ENCODE results near the gene ACE. TPM values are rescaled to one million over a fixed set of nuclear protein-coding genes. Genes with fewer than 3 reads are reported as not detected.

Gene ACE
- total and polyA plus RNA-seq, 2 experiments from 2014 or later = 0.82 to 9.1 TPM

GRCh38 chr17:63530557-63531021, 53.7 kb downstream of the ACE start (continued):
- TF ChIP-seq CTCF (conservative IDR thresholded peaks at IDR 0.05; ENCODE audit: low read depth in 2 of 2) = no peak
- no peak for TF ChIP-seq JUNB (IDR thresholded peaks at IDR 0.05; ENCODE audit: unreplicated experiment)
- no peak for TF ChIP-seq NANOG (IDR thresholded peaks at IDR 0.05; ENCODE audit: borderline replicate concordance)
- no peak for TF ChIP-seq ZNF114 (CRISPR knock-in tag; IDR thresholded peaks at IDR 0.05)
- TF ChIP-seq REST (IDR thresholded peaks at IDR 0.05; ENCODE audit: unreplicated experiment) = no peak
- TF ChIP-seq EZH2phosphoT487 (IDR thresholded peaks at IDR 0.05; ENCODE audit: unreplicated experiment) = no peak
- TF ChIP-seq ETS1 (IDR thresholded peaks at IDR 0.05) = no peak
- no peak for TF ChIP-seq EZH2 (IDR thresholded peaks at IDR 0.05; ENCODE audit: low read depth, unreplicated experiment)
- TF ChIP-seq POLR2AphosphoS5 (IDR thresholded peaks at IDR 0.05; ENCODE audit: low read depth) = no peak

GRCh38 chr17:63531022-63531965, 54.4 kb downstream of the ACE start:
- no peak overlapping the region for H2AFZ ChIP-seq
- no peak overlapping the region for H3K4me3 ChIP-seq
- no peaks in the 10 kb centered on the region for H3K79me2 ChIP-seq (replicated peaks; ENCODE audit: insufficient read depth)
- peaks cover 20% of the 10 kb centered on the region for H3K4me1 Mint-ChIP-seq
- no peaks in the 10 kb centered on the region for H3K4me1 ChIP-seq (ENCODE audit: insufficient read depth)
- H3K27ac ChIP-seq (ENCODE audit: low read depth) = no peak overlapping the region
- DNase-seq (ENCODE audit: low spot score) (no peak), ATAC-seq (no peak)
- H3K9me2 ChIP-seq (ENCODE audit: insufficient read depth) = no peaks in the 10 kb centered on the region
- H3K4me2 ChIP-seq = no peak overlapping the region
- peaks cover 4% of the 10 kb centered on the region for H3K27me3 Mint-ChIP-seq (ENCODE audit: insufficient read depth, low read depth, poor library complexity)
- no peaks in the 10 kb centered on the region for H4K20me1 ChIP-seq (replicated peaks; ENCODE audit: insufficient read depth)
- H3F3A ChIP-seq (replicated peaks; ENCODE audit: low read depth) = no peaks in the 10 kb centered on the region
- H3K36me3 Mint-ChIP-seq (ENCODE audit: low read depth) = no peaks in the 10 kb centered on the region
- no peak overlapping the region for H3K27ac Mint-ChIP-seq
- no peaks in the 10 kb centered on the region for H3K9me3 Mint-ChIP-seq
- no peaks in the 10 kb centered on the region for H3K27me3 ChIP-seq (ENCODE audit: insufficient read depth)
- no peak overlapping the region for H3K4me3 Mint-ChIP-seq
- no peaks in the 10 kb centered on the region for H3K36me3 ChIP-seq (ENCODE audit: insufficient read depth)
- TF ChIP-seq EZH2 (IDR thresholded peaks at IDR 0.05; ENCODE audit: low read depth, unreplicated experiment) = no peak
- TF ChIP-seq CREB1 (CRISPR knock-in tag; IDR thresholded peaks at IDR 0.05; ENCODE audit: low read depth) = no peak
- no peak for TF ChIP-seq ZNF331 (CRISPR knock-in tag; IDR thresholded peaks at IDR 0.05; ENCODE audit: low read depth)
- TF ChIP-seq ETS1 (IDR thresholded peaks at IDR 0.05) = no peak
- TF ChIP-seq ZNF114 (CRISPR knock-in tag; IDR thresholded peaks at IDR 0.05) = no peak
- no peak for TF ChIP-seq EZH2phosphoT487 (IDR thresholded peaks at IDR 0.05; ENCODE audit: unreplicated experiment)
- no peak for TF ChIP-seq POLR2AphosphoS5 (IDR thresholded peaks at IDR 0.05; ENCODE audit: low read depth)
